Activated effector memory CD4-positive, alpha-beta T cell treated with anti-CD3 and anti-CD28 coated beads, Interleukin-2, amount 50 U/mL, for 16 hours (primary cell): ENCODE data around the gene DYNC2LI1.

Experiments used
- DNase-seq: peaks from one replicate; pipeline ENCODE4 v3.0.0-alpha.2; 2020

The DYNC2LI1 gene

DNA sequence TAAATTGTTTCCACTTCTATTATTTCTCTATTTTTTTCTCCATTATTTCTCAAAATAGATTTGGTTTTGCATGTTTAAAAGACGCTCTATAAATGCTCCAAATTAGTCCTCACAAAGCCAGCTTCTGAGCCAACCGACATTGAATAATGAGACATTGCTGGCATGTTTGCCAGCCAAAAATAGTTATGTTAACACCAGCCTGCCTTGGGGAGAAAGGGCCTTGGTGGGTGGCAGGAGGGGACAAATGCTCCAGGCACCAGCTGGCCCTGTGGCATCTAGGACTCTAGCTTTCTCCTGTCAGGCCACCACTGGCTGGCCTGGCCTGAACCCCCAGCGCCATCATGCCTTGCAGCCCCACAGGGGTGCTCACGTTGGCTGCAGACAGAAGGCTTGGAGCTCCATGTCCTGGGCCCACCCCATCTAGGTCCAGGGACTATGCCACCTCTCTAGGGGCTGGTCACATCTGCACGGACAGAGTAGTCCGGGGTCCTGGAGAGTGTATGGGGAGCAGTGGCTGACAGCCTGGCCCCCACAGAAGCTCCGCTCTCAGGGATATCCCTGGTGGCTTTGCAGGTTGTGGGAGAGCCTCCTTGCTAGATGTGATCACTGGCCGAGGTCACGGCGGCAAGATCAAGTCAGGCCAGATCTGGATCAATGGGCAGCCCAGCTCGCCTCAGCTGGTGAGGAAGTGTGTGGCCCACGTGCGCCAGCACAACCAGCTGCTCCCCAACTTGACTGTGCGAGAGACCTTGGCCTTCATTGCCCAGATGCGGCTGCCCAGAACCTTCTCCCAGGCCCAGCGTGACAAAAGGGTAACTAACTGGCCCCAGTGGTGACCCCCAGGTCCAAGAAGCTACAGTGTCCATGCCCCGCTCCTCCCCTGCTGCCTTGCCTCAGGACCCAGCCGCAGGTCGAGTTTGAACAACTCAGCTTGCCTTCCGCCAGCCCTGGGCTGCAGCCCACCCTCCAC, 77.5 kb downstream of the DYNC2LI1 start:
- DNase-seq: peak; percentile 44

GRCh38 chr2:43852196-43852730, 78.4 kb downstream of the DYNC2LI1 start:
- peak; percentile 56 for DNase-seq

- peak; percentile 48 for DNase-seq
These were observed 79.6 kb downstream of the DYNC2LI1 start for GRCh38 chr2:43853141-43854081.

DNA sequence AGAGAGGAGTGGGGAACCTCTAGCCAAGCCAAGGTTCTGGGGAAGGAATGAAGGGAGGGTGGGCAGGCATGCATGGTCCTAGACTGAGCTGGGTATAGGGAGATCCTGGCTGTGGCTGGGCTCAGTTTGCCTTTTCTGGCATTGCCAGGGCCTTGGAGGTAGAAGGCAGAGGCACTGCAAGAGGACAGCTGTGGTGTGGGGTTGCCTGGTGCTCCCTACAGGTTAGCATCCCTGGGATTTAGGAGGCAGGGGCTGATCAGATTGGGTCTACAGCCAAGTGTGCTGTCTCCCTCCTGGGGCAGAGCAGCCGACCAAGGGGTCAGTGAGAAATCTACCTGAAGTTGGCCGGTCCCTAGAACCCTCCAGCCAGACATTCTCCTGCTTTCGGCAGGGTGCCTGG, 80.8 kb downstream of the DYNC2LI1 start:
- peak; percentile 39 for DNase-seq

DNA sequence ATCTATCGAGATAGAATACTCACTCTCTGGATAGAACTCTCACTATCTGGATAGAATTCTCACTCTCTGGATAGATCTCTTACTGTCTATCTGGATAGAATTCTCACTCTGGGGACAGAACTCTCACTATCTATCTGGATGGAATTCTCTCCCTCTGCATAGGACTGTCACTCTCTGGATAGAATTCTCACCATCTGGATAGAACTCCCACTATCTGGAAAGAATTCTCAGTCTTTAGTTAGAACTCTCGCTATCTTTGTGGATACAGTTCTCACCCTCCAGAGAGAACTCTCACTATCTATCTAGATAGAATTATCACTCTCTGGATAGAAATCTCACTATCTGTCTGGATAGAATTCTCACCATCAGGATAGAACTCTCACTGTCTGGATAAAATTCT, 81.5 kb downstream of the DYNC2LI1 start:
- DNase-seq: no peak
